ENCODE results near the gene RIOX2. TPM values are rescaled to one million over a fixed set of nuclear protein-coding genes. Genes with fewer than 3 reads are reported as not detected.

RIOX2 gene
- total and polyA plus RNA-seq, 2 of the 8 experiments (the other 6 are each of a cell fraction or from before 2014, with no cell fraction given) = 3.8 to 16.4 TPM

- TF ChIP-seq ATF2 (IDR thresholded peaks at IDR 0.05; ENCODE audit: low read length) = no peak
Observed at GRCh38 chr3:98003306-98003969, 31.2 kb upstream of the RIOX2 start (continued).
